Sigmoid colon (tissue), 7 donors: ENCODE data around the gene SGCE. TPM values are rescaled to one million over a fixed set of nuclear protein-coding genes. Genes with fewer than 3 reads are reported as not detected.

Experiments used
- DNase-seq: peaks from one replicate; pipeline ENCODE4 v3.0.0-alpha.2; 2019
- H3K27ac ChIP-seq, 4 donors: fragments of 200-600 bp; sonication (generic); one replicate each; pipeline ENCODE4 v1.5.1; 2016 to 2019; ENCODE audit warnings: mild to moderate bottlenecking in 1 of 4
- H3K27me3 ChIP-seq, 3 donors: fragments of 200-600 bp; sonication (generic); one replicate each; pipeline ENCODE4 v1.5.1; 2019; ENCODE audit warnings: mild to moderate bottlenecking in 1 of 3
- H3K36me3 ChIP-seq, 4 donors: fragments of 200-600 bp; sonication (generic); one replicate each; pipeline ENCODE4 v1.5.1; 2016 to 2019
- H3K4me1 ChIP-seq, 4 donors: fragments of 200-600 bp; sonication (generic); one replicate each; pipeline ENCODE4 v1.5.1; 2017 to 2019
- H3K4me3 ChIP-seq, 4 donors: fragments of 200-600 bp; sonication (generic); one replicate each; pipeline ENCODE4 v1.5.1; 2017 to 2019; ENCODE audit warnings: mild to moderate bottlenecking in 2 of 4, moderate library complexity in 1 of 4
- H3K9me3 ChIP-seq, 4 donors: fragments of 200-600 bp in 3 of 4; sonication (generic) in 3 of 4; one replicate each; pipeline versions ENCODE4 v1.5.1 to v1.6.1; 2013 to 2019
- EP300 ChIP-seq, 4 donors: sonication (generic); formaldehyde crosslinking; IDR thresholded peaks; one replicate each; pipeline ENCODE4 v1.6.1; 2017; ENCODE audit warnings: antibody characterized with exemption in 4 of 4
- POLR2A ChIP-seq, 2 donors: fragments of 450-650 bp; IDR thresholded peaks; one replicate each; pipeline ENCODE4 v1.6.1; 2016; ENCODE audit warnings: antibody characterized with exemption in 2 of 2, mild to moderate bottlenecking in 2 of 2, moderate library complexity in 2 of 2
- POLR2AphosphoS5 ChIP-seq, 4 donors: sonication (generic); formaldehyde crosslinking; IDR thresholded peaks; one replicate each; pipeline ENCODE4 v1.6.1; 2017; ENCODE audit warnings: antibody characterized with exemption in 4 of 4
- WGBS, 2 donors: extraction: QIAGEN DNeasy Blood & Tissue Kit; methylation state at CpG; one replicate each; pipeline ENCODE4 v1.1.7; 2013; 5-methylcytosine and 5-hydroxymethylcytosine counted together
- intact Hi-C: fragments of 100-400 bp; cut with DNase I; formaldehyde crosslinking; loops from one replicate; pipeline ENCODE4 v1.15.1; 2023
- polyA plus RNA-seq, 3 donors: library from polyadenylated mRNA; stranded (reverse); fragments of 200-250 nt; gene quantifications; one replicate each; pipeline ENCODE4 v1.2.3, GENCODE V29; 2013
- total RNA-seq, 4 donors: library from RNA; depleted of rRNA; stranded (reverse); fragments of >200 nt; gene quantifications; one replicate each; pipeline ENCODE4 v1.1.0, GENCODE V29; 2016
- TF ChIP-seq, protein P1 (sequence below), 4 experiments: fragments of 450-650 bp in 3 of 4; fragments of 200-600 bp in 1 of 4; IDR thresholded peaks; one replicate each; pipeline ENCODE4 v1.5.1; 2016 to 2019; ENCODE audit warnings: antibody characterized with exemption in 4 of 4, mild to moderate bottlenecking in 3 of 4, moderate library complexity in 2 of 4
- donor health status: healthy with polysubstance abuse.
- donor health status: Bipolar disorder and iron deficiency.
- donor health status: healthy.

Gene SGCE
- total and polyA plus RNA-seq, 7 donors: 2.8 to 244 (median 135) TPM

DNA sequence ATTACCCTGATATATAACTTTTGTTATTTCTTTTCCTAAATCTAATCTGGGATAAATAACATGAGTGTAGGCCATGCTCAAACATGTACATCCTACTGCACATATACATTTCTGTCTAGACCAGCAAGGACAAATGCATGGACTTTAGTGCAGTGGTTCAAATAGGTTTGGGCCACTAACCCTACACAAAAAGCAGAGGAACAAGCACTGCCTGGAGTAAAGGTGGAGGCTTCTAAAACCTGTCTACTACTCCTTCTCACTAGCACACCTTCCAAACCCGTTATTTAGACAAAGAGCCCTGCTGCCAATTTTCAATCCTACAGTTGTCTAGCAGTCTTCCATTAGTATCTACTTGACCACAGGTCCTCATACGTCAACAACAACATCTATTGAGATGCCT lies 34.8 kb downstream of the SGCE start:
- no peak for DNase-seq
- Histone ChIP-seq H3K9me3 (no peaks in the 10 kb centered on the region), H3K36me3 (peaks cover 0 to 29% (median 0%) of the 10 kb centered on the region in 4 donors), H3K4me3 (no peak overlapping the region), H3K27me3 (no peaks in the 10 kb centered on the region), H3K27ac (peak overlapping the region; percentile 52 to 80 (median 72)), H3K4me1 (peaks cover 0 to 24% (median 16%) of the 10 kb centered on the region in 4 donors)
- TF ChIP-seq POLR2AphosphoS5 (IDR thresholded peaks at IDR 0.05) (no peak), EP300 (IDR thresholded peaks at IDR 0.05) (no peak), POLR2A (IDR thresholded peaks at IDR 0.05) (no peak)
- TF ChIP-seq, protein P1, sequence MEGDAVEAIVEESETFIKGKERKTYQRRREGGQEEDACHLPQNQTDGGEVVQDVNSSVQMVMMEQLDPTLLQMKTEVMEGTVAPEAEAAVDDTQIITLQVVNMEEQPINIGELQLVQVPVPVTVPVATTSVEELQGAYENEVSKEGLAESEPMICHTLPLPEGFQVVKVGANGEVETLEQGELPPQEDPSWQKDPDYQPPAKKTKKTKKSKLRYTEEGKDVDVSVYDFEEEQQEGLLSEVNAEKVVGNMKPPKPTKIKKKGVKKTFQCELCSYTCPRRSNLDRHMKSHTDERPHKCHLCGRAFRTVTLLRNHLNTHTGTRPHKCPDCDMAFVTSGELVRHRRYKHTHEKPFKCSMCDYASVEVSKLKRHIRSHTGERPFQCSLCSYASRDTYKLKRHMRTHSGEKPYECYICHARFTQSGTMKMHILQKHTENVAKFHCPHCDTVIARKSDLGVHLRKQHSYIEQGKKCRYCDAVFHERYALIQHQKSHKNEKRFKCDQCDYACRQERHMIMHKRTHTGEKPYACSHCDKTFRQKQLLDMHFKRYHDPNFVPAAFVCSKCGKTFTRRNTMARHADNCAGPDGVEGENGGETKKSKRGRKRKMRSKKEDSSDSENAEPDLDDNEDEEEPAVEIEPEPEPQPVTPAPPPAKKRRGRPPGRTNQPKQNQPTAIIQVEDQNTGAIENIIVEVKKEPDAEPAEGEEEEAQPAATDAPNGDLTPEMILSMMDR (IDR thresholded peaks at IDR 0.05): no peak
- intact Hi-C loops: no loop called here
- WGBS, 2 donors: 93 to 94% methylated on average over 2 of the region's 2 CpGs

DNA sequence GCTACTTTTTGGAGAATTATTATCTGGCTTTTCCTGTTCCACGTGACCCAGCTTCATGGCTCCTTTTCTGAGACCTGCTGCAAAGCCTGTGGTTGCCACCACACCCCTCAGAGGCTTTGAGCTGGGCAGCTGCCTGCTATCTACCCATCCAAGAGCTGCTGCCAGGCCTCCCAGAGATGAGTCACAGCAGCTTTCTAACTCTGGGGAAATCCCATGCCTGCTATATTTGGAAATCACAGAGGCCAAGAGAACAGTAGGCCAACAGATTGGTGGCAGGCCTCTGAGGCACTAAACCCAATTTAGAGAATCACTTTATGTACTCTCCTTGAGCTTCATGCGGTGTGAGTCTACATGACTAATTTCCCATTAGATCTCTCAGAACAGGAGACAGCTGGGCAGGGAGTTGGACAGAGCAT lies 35.2 kb downstream of the SGCE start:
- Histone ChIP-seq H3K27ac (peak overlapping the region; percentile 52 to 80 (median 72)), H3K27me3 (no peaks in the 10 kb centered on the region), H3K9me3 (no peaks in the 10 kb centered on the region), H3K4me3 (no peak overlapping the region), H3K36me3 (peaks cover 0 to 31% (median 0%) of the 10 kb centered on the region in 4 donors), H3K4me1 (peaks cover 0 to 24% (median 16%) of the 10 kb centered on the region in 4 donors)
- intact Hi-C loops: no loop called here
- DNase-seq: peak; percentile 87
- WGBS, 2 donors: 2 to 13% methylated on average over 2 of the region's 2 CpGs
- TF ChIP-seq EP300 (IDR thresholded peaks at IDR 0.05) (peak in 1 of 4 donors; percentile 53), POLR2AphosphoS5 (IDR thresholded peaks at IDR 0.05) (peak in 3 of 4 donors; percentile 47 to 63 (median 61)), POLR2A (IDR thresholded peaks at IDR 0.05) (no peak)

DNA sequence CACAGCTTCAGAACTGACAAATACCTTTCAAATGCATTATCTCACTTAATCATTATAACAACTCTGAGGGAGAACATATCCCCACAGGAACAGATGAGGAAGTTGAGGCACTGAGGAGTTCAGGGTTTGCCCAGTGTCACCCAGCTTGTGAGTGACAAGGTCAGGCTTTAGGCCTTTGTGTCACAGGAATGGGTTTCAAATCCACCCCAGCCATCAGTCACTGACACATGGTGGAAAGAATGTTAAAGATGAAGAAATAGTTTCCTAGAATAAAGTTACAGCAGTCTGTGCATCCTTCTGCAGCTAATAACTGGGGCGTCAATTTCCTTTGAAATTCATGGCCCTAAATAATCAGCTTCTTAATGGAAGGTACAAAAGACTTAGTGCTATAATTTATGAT lies 37.8 kb downstream of the SGCE start:
- H3K4me1 ChIP-seq: peaks cover 0 to 24% (median 16%) of the 10 kb centered on the region in 4 donors
- TF ChIP-seq EP300 (IDR thresholded peaks at IDR 0.05): no peak
- TF ChIP-seq POLR2AphosphoS5 (IDR thresholded peaks at IDR 0.05): no peak
- TF ChIP-seq POLR2A (IDR thresholded peaks at IDR 0.05): no peak
- TF ChIP-seq, protein P1 (IDR thresholded peaks at IDR 0.05): no peak
- H3K9me3 ChIP-seq: no peaks in the 10 kb centered on the region
- H3K36me3 ChIP-seq: peaks cover 0 to 41% (median 2%) of the 10 kb centered on the region in 4 donors
- intact Hi-C loops: no loop called here
- 91% methylated on average over 1 of the region's 1 CpG for WGBS, 2 donors
- H3K27me3 ChIP-seq: no peaks in the 10 kb centered on the region
- H3K4me3 ChIP-seq: no peak overlapping the region
- no peak overlapping the region for H3K27ac ChIP-seq
- DNase-seq: no peak

DNA sequence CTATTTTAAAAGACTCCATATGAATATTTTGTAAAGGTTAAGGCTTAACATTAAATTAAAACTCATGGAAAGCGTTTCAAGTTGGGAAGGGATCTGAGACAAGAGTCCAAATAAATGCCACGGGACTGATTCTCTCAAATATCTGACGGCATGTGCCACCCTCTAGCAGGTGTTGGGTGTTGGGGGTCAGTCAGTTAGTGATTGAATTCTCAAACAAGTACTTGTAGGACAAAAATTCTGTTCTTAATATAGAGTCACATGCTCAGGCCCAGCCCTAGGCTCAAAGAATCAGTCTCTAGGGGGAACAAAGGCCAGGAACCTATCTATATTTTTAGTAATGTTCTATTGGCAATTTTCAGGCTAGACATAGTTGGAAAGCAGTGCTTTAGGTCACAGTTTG lies 39.1 kb downstream of the SGCE start:
- intact Hi-C loops: no loop called here
- H3K27me3 ChIP-seq: no peaks in the 10 kb centered on the region
- H3K4me1 ChIP-seq: peaks cover 0 to 24% (median 16%) of the 10 kb centered on the region in 4 donors
- no peak overlapping the region for H3K4me3 ChIP-seq
- TF ChIP-seq POLR2AphosphoS5 (IDR thresholded peaks at IDR 0.05): no peak
- no peak for TF ChIP-seq EP300 (IDR thresholded peaks at IDR 0.05)
- TF ChIP-seq, protein P1 (IDR thresholded peaks at IDR 0.05): no peak
- TF ChIP-seq POLR2A (IDR thresholded peaks at IDR 0.05): no peak
- no peak for DNase-seq
- peaks cover 0 to 35% (median 2%) of the 10 kb centered on the region in 4 donors for H3K36me3 ChIP-seq
- H3K27ac ChIP-seq: no peak overlapping the region
- WGBS, 2 donors: 94 to 95% methylated on average over 3 of the region's 3 CpGs
- H3K9me3 ChIP-seq: no peaks in the 10 kb centered on the region

DNA sequence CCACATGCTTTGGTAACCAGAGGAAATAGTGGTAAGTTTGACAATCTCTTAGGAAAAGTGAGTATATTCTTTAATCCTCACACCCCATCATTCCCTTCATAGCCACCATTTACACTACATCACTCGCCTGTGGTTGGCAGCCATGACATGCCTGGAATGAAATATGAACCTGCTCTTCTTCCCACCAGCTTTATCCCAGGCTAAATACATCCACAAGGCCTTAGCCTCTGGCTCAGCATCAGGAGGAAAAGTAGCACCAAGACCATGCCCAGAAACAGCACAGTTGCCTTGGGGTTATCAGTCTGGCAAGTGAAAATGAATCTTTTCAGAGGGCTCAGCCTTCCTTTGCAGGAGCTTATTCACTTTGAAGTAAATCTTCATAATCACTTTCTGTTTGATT lies 40.3 kb downstream of the SGCE start:
- Histone ChIP-seq H3K4me1 (peaks cover 0 to 15% (median 5%) of the 10 kb centered on the region in 4 donors), H3K9me3 (no peaks in the 10 kb centered on the region), H3K4me3 (no peak overlapping the region), H3K27me3 (no peaks in the 10 kb centered on the region), H3K36me3 (peaks cover 0 to 33% (median 2%) of the 10 kb centered on the region in 4 donors), H3K27ac (no peak overlapping the region)
- TF ChIP-seq, protein P1 (IDR thresholded peaks at IDR 0.05): no peak
- TF ChIP-seq POLR2AphosphoS5 (IDR thresholded peaks at IDR 0.05) (no peak), EP300 (IDR thresholded peaks at IDR 0.05) (no peak), POLR2A (IDR thresholded peaks at IDR 0.05) (no peak)
- intact Hi-C loops: no loop called here
- 89% methylated on average over 1 of the region's 1 CpG for WGBS, 2 donors
- no peak for DNase-seq
